ENCODE results near the gene STXBP5.

The STXBP5 gene

GRCh38 chr6:147209762-147210449 is 5.7 kb downstream of the STXBP5 start:
- no peak for DNase-seq

GRCh38 chr6:147211349-147211748 is 7.1 kb downstream of the STXBP5 start:
- DNase-seq, result no peak

GRCh38 chr6:147211831-147212230 is 7.6 kb downstream of the STXBP5 start:
- no peak for DNase-seq

DNA sequence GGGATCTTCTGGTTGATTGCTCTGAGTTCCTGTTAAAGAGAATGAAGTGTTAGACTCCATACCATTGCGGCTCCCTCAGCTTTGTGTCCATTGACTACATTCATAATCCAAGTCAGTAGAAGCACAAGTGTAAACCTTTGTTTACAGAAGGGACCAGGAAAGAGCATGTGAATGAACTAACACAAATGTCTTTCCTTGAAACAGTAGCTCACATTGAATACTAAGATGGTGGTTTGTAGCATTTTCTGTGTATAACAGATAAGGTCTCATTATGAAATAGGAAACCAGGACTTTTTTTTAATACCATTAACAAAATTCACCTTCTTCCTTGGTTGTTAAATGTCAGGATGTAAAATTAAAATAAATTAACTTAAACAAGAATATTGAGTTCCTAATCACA is 8.4 kb downstream of the STXBP5 start:
- no peak for DNase-seq

- DNase-seq, result no peak
Measured at GRCh38 chr6:147213772-147214171, 9.6 kb downstream of the STXBP5 start.

- no peak for DNase-seq
Measured at GRCh38 chr6:147214248-147215227, 10.3 kb downstream of the STXBP5 start.

DNA sequence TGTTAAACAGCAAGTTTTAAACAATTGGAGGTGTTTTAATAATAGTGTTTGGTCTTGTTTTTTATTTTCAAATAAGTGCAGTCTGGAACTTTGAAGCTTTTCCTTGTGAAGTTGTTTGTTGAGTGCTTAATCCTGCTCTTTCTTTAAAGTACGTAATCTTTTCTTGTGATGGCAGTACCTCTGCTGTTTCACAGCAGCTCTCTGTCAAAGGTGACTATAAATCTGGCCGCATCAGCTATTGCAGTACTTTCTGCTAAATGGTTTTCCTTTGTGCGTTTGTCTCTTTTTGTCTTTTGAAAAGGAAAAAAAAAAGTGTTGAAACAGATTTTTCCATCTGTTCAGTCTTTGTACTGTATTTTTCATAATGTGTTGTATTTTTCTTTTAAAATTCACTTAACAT is 12.7 kb downstream of the STXBP5 start:
- DNase-seq, result no peak

DNA sequence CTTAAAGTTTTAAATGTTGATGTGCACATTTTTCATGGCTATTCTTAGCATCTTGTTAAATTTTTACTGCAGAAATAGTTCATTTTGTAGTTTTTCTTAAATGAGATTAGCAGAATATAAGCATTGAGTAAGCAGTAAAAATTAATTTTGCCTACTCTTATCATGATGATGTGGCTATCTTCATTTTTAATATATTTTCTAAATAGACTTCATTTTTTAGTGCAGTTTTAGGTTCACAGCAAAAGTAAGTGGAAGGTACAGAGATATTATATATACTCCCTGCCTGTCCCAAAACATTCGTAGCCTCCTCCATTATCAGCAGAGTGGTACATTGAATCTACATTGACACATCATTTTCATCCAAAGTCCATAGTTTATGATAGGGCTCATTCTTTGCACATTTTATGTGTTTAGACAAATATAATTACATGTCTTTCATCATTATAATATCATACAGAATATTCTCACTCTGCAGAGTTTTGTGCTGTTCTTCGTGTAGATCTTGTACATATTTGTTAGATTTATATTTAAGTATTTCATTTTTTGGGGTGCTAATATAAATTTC is 13.7 kb downstream of the STXBP5 start:
- DNase-seq, result no peak

- no peak for DNase-seq
Measured at GRCh38 chr6:147218797-147219196, 14.6 kb downstream of the STXBP5 start.

- no peak for DNase-seq
Measured at GRCh38 chr6:147219463-147219862, 15.2 kb downstream of the STXBP5 start.

- no peak for DNase-seq
Measured at GRCh38 chr6:147220345-147220744, 16.1 kb downstream of the STXBP5 start.

- DNase-seq, result no peak
Measured at GRCh38 chr6:147221739-147222138, 17.5 kb downstream of the STXBP5 start.

DNA sequence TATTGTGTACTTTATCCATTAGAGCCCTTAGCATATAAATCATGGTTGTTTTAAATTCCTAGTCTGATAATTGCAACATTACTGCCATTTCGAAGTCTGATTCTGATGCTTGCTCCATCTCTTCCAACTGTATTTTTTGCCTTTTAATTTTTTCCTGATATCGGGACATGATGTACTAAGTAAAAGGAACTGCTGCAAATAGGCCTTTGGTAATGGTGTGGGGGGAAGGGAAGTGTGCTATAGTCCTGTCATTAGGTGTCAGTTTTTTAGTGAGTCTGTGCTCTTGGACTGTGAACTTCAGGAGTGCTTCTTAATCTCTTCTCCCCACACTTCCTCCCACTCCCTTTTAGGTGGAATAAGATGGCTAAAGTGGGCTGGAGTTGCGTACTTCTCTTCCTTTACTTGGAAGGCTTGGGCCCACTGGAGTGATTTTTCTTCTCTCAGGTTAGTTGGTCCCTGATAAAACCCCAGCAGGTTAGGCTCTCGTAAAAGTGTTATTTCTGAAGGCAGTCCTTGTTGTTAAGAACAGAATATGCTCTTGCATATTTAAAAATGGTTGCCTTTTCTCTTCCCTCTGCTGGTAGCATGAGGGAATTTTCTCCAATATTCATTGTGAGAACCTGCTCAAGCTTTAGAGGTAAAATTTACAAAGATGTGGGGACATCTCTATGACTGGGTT is 18.1 kb downstream of the STXBP5 start:
- no peak for DNase-seq

- DNase-seq, result no peak
Measured at GRCh38 chr6:147223736-147224135, 19.5 kb downstream of the STXBP5 start.

DNA sequence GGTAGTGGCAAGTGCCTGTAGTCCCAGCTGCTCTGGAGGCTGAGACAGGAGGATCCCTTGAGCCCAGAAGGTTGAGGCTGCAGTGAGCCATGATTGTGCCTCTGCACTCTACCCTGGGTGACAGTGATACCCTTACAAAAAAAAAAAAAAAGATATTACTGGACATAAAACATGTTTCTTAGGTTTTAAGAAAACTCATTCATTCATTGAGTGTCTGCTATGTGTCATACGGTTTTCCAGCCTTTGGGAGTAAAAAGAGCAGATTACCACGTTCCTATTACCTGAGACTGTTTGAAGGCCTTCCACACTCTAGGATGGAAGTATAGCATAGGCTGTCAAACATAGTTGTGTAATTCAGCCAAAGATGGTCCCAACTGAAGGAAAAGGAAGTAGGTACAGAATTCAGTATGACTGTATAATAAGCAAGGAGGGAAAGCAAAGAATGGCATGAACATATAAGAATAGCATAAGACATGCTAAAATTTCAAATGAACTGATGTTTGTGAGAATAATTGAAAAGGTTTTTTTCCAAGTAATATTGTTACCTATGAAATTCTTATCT is 22.0 kb downstream of the STXBP5 start:
- no peak for DNase-seq

- no peak for DNase-seq
Measured at GRCh38 chr6:147226877-147227276, 22.7 kb downstream of the STXBP5 start.

- DNase-seq, result no peak
Measured at GRCh38 chr6:147227770-147228320, 23.6 kb downstream of the STXBP5 start.

DNA sequence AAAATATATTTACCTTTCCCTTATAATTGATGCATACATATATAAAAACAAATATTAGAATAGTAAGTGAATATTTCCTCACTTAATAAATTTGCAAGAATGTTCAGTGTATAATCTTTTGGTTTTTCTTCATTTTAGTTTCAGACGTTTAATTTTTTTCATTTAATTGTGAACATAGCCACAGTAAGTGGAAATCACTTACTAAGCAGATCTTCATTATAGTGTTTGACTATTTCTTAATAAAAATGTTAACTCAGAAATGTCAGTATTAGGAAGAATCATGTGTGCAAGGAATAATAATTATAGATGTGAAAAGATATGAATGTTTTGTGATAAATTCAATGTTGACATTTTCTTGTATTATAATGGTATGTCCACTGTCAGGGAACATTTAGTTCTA is 27.4 kb downstream of the STXBP5 start:
- DNase-seq, result no peak

DNA sequence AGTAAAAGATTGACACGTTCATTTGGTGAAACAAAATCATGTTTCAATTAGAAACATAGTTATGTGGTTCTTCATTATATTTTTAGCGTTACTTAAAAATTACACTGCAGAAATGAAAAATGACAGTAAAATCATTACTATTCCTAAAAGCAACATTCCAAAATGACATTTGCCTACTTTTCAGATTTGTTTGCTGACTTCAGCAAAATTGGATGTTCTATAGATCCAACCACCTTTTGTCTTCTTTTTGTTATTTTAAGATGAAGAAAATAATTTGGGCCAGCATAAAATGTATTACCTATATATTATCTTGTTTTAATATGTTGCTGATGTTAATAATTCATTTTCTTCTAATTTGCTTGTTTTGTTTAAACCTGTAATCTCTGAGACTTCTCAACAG is 30.5 kb downstream of the STXBP5 start:
- DNase-seq, result no peak

DNA sequence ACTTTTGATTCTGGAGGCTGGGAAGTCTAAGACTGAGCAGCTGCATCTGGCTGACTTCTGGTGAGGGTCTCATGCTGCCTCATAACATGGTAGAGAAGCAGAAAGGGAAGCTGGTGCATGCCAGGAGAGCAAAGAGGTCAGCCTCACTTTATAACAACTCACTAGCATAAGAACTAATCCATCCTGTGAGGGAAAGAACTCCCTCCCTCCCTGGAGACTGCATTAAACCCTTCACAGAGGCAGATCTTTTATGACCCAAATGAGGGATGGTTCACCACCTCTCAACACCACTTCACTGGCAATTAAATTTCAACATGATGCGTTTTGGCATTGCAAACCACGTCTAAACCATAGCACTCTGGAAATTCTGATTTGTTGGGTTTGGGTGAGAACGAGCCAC is 33.9 kb downstream of the STXBP5 start:
- DNase-seq, result no peak

DNA sequence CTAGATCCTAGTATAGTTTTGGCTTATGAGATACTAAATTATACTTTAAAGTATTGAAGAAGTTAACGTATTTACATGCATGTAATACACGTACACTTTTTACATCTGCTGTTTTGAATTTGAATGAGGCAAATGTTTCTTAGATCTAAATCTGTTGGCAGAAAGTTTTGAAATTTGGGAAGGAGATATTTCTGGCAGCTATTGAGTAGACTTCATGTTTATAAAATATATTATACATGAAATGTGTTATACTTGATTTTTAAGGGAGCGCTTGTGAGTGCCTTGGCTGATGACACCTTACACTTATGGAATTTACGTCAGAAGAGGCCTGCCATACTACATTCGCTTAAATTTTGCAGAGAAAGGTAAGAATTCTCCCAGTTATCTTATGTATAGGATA is 34.7 kb downstream of the STXBP5 start:
- DNase-seq, result no peak

Measured in amygdala (tissue), 56 donors.